Nucleus accumbens (tissue), 56 donors: ENCODE data around the gene HELLS.
"Not testable (repeated sequence)": the region's sequence is repeated elsewhere in the genome, so short reads cannot be mapped to it uniquely, and the experiment has no call there.

Experiments used
- DNase-seq, 56 donors: peaks; one replicate each; lab custom pipeline; 2025; lab: John Stamatoyannopoulos, UW

HELLS gene

GRCh38 chr10:94545391-94546048 is at the start of gene HELLS:
TSS of gene HELLS (plus strand) at chr10:94545788. CDS start at chr10:94545922, 134 bp downstream.
- peak in 55 of 56 donors; percentile 4 to 80 (median 51) for DNase-seq

DNA sequence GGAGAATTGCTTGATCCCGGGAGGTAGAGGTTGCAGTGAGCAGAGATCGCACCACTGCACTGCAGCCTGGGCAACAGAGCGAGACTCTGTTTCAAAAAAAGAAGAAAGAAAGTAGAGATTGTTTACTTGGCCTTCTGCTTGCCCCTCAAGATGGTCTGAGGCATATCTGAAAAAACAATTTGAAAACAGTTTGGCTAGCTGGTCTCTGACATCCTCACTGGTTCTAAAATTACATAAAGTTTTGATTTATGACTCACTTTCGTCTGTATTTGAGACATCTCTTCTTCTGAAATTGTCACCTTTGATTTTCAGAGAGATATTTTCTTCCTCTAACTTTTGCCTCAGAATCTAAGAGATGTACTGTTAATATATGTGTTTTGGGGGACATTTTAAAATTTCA is 49.6 kb upstream of the HELLS start:
- no peak for DNase-seq

DNA sequence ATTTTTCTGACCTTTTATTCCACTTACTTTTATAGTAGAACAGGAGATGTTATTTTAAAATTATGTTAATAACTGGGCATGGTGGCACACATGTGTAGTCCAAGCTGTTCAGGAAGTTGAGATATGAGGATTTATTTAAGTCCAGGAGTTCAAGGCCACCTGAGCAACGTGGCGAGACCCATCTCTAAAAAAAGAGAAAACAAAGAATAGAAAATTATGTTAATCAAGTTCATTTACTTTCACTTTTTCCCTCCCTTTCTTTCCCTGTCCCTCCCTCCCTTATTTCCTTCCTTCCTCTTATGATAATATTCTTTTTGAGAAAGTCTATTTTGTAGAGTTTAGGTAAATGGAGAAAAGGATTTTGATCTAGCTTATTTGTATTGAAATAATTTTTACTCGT is 48.9 kb upstream of the HELLS start:
- no peak for DNase-seq

DNA sequence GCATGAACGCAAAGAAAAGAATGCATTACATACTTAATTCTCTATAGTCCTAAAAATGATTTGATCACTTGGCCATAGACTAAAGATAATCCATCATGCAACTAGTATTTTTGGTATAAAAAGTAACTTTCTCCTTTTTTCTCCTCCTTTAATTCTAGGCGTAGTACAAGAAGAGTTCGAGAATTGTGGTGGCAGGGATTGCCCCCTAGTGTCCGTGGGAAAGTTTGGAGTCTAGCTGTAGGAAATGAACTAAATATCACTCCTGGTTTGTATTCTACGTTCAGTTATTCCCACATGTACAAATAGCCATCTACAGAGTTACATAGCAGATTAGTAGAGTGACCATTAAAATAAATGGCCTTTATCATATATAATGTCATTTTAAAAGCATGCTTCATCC is 45.5 kb upstream of the HELLS start:
- no peak for DNase-seq

GRCh38 chr10:94521276-94522250 is 24.0 kb upstream of the HELLS start:
- DNase-seq = peak in 3 of 56 donors; percentile 4 to 10 (median 10)

DNA sequence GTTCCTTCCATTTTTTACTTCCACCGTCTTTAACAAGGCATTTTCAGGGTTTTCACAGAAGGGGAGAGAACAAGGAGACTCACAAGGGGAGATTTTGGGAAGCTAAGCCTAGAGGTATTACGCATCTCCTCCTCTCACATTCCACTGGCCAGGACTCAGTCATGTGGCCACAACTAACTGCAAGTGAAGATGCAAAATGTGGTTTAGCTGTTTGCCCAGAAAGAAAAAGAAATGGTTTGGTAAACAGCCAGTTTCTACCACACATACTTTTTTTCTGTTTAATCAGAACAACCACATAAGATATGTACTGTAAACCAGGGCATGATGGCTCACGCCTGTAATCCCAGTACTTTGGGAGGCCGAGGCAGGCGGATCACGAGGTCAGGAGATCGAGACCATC is 21.4 kb upstream of the HELLS start:
- no peak for DNase-seq

DNA sequence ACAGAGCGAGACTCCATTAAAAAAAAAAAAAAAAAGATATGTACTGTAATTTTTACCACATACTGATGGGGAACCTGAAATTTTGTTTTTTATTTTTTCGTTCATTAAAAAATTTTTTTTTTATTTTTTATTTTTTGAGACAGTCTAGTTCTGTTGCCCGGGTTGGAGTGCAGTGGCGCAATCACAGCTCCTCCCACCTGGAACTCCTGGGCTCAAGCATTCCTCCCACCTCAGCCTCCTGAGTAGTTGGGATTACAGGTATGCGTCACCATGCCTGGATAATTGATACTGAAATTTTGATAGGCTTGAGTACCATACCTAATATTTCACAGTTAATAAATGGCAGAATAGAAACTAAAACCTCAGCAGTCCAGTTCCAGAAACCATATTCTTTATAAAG is 20.9 kb upstream of the HELLS start:
- peak in 2 of 56 donors; percentile 7 to 11 for DNase-seq

DNA sequence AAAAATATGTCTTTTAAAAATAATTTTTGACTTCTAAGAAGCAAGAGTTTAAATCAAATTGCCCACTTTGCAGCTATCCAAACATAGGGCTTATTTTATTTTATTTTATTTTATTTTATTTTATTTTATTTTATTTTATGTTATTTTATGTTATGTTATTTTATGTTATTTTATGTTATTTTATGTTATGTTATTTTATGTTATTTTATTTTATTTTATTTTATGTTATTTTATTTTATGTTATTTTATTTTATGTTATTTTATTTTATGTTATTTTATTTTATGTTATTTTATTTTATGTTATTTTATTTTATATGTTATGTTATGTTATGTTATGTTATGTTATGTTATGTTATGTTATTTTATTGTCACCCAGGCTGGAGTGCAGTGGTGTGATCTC is 14.0 kb upstream of the HELLS start:
- not testable (repeated sequence) for DNase-seq

DNA sequence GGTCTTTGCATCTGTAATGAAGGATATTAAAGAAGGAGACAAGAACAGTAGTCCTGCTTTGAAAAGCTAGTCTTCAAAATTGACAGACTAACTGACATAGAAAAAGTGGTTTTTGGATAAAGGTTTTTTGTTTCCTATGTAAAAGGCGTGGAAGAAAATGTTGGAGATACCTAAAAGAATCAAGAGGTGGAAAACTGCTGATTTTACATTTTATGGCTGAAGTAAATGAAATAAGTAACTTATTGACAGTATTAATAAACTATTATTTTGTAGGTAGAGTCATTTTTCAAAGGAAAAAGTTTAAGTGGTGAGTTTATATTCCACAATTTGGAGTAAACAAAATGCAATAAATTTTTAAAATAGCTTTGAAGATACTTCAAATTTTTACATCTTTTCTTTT is 12.6 kb upstream of the HELLS start:
- DNase-seq = no peak

DNA sequence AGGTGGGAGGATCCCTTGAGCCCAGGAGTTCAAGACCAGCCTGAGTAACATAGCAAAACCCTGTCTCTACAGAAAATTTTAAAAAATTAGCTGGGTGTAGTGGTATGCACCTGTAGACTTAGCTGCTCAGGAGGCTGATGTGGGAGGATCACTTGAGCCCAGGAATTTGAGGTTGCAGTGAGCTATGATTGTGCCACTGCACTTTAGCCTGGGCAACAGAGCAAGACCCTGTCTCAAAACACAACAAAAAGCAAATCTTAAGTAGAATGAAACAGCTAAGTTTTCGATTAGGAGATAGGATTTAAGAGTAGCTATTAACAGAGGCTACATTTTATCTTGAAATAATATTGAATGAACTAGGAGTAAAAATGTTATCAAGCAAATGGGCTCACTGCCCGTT is 3.3 kb upstream of the HELLS start:
- not testable (repeated sequence) for DNase-seq

DNA sequence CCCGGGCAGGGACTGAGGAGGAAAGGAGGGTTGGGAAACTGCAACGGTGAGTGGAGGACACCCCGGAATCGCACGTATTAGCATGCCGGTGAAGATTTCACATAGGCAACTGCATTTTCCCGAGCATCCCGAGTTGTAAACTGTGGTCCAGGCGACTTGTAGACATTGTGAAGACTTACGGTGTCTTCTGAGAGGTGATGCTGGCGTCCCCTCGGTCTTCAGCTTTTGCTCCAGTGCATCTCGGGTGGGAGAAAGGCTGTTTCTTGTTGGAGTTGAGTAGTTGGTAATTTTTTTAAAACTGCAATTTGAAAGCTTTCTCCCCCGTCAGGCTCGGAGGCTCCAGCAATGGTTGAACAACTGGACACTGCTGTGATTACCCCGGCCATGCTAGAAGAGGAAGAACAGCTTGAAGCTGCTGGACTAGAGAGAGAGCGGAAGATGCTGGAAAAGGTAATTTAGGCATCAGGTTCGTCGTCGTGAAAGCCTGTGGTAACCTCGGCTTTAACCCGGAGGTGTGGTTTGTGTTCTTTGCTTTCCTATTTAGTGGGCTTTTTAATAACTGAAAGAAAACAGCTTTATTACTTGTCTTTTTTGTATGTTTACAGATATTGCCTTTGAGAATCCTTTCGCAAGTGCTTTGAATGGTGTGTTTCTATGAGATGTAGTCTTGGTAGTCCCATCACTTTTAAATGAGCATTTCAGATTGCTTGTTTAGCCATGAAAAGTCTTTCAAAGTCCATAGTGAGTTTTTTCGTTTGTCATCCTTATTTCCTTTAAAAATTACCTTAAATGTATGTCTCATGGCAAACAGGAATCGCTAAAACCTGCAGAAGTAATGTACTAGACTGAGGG is 687 bp downstream of the HELLS start:
- DNase-seq = no peak

DNA sequence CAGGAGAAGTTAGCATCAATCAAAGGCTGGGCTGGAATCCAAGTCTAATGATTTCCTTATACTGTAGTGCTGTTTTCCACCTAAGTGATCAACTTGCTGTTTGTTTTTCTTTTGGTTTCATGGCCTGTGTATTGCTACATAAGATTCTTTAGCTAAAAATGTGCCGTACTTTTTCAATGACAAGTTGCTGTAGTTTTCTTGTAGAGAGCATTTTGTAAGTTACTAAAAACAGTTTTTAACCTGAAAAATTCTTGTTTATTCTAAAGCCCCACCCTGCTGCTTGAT is 1.3 kb downstream of the HELLS start:
- no peak for DNase-seq

- DNase-seq = no peak
Observed at GRCh38 chr10:94549221-94549620, 3.6 kb downstream of the HELLS start.

DNA sequence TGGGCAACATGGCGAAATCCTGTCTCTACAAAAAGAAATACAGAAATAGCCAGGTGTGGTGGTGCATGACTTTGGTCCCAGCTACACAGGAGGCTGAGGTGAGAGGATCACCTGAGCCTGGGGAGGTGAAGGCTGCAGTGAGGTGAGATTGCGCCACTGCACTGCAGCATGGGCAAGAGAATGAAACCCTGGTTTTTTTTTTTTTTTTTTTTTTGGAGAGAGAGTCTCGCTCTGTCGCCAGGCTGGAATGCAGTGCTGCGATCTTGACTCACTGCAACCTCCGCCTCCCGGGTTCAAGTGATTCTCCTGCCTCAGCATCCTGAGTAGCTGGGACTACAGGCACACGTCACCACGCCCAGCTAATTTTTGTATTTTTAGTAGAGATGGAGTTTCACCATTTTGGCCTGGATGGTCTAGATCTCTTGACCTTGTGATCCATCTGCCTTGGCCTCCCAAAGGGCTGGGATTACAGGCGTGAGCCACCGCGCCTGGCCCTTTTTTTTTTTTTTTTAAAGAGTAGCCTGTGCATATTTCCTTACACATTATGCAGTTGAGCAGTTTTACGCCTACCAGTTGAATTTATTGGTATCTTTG is 22.2 kb downstream of the HELLS start:
- not testable (repeated sequence) for DNase-seq

DNA sequence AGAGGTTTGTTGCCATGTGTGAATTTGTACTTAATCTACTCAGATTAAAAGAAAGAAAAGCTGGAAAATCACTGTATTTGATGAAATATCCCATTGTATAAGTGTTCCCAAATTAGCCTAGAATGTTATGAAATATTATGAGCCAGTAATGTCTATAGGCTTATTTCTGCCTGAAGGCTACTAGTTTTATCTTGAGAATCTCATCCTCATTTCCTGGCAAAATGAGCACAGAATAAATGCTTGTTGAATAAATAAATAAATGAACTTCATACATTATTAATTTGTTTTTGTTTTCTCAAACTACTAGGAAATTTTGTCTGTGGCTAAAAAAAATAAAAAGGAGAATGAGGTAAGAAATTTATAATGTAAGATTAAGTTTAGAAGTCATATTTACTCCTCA is 25.5 kb downstream of the HELLS start:
- DNase-seq = no peak

DNA sequence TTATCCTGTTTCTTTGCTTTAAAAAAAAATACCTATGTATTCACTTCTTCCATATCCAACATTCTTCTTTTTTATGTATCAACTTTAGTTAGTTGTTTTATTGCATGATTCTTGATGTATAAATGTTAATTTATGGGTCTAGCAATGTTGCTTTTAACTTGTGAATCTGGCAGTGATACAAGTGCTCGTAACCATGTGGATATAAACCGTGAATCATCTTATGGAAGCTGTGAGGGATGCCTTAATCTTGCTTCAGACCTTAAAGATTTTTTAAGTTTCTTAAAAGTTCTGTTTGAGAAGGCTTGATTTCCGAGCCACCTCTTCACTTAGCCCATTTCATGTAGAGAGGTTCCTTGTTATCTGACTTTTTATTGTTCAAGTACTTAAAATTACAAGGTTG is 25.9 kb downstream of the HELLS start:
- DNase-seq = no peak

- no peak for DNase-seq
Observed at GRCh38 chr10:94578790-94579189, 33.2 kb downstream of the HELLS start.

GRCh38 chr10:94583124-94583523 is 37.5 kb downstream of the HELLS start:
- DNase-seq = no peak

DNA sequence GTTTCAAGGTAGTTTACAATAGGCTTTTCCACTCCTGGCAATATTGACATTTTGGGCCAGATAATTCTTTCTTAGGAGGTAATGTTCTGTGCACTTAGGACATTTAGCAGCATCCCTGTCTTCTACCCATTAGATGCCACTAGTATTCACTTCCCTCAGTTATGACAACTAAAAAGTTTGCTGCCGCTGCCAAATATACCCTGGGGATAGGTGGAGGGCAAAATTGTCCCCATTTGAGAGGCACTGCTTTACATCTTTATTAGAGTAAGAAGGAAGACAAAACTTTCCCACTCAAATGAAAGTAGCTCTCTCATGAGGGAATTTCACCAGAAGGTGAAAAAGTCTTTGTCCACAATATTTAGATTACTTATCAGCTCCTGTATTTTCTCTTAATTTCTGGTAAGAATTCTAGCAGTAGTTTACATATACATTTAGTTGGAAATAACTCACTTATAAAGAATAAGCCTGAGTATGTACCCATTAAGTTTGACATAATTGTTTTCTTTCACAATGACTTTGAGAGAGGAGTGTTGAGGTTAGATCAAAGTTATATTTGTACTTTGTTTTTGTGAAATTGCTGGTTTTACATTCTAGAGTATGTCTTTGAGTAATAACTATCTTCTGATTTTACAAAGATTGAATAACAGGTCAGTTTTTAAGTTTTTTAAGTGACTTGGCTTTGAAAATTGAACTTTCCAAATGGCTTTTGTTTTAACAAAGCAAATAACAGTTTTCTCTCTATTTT is 46.0 kb downstream of the HELLS start:
- no peak for DNase-seq
